HEK293T (cell line): ENCODE data around the gene TMEM242.

ENCODE experiments used
- BHLHE40 ChIP-seq: fragments of 450-650 bp; IDR thresholded peaks from 2 replicates; pipeline ENCODE4 v1.6.1; 2016; ENCODE audit warnings: mild to moderate bottlenecking, moderate library complexity, borderline replicate concordance
- CTBP1 ChIP-seq: fragments of 450-650 bp; IDR thresholded peaks from 2 replicates; pipeline ENCODE4 v1.6.1; 2016; ENCODE audit warnings: borderline replicate concordance
- FOXA1 ChIP-seq: fragments of 450-650 bp; IDR thresholded peaks from 2 replicates; pipeline ENCODE4 v1.6.1; 2016; ENCODE audit warnings: mild to moderate bottlenecking
- FOXK2 ChIP-seq: fragments of 450-650 bp; IDR thresholded peaks from 2 replicates; pipeline ENCODE4 v1.6.1; 2016; ENCODE audit warnings: mild to moderate bottlenecking

DNA sequence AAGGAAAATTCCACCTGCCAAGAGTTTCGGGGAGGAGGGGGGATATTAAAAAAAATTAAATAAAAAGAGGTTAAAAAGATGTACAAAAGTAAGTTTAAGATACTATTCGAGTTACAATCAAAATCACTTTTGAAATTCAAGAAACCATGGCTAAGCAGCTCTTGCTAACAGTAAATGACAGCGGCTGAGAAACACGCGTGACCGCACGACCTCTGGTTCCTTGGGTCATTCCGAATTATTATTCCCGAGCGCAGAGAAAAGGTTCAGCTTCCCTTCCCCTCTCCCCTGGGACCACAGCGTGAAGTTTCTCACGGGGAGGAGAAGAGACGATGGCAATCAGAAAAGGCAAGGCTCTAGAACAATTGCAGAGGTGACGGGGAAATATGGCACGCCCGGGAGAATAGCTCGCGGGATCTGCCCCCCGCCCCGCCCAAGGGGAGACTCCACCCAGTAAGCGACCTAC lies 496 bp downstream of the TMEM242 start:
- no peak for TF ChIP-seq BHLHE40
- TF ChIP-seq CTBP1: no peak
- no peak for TF ChIP-seq FOXK2
- no peak for TF ChIP-seq FOXA1
